ENCODE measurements around the gene NOC2L. TPM values are rescaled to one million over a fixed set of nuclear protein-coding genes. Genes with fewer than 3 reads are reported as not detected.

Gene NOC2L
- total RNA-seq, 1 donor from 2014 or later, result 73.9 TPM

- TF ChIP-seq, protein P1, sequence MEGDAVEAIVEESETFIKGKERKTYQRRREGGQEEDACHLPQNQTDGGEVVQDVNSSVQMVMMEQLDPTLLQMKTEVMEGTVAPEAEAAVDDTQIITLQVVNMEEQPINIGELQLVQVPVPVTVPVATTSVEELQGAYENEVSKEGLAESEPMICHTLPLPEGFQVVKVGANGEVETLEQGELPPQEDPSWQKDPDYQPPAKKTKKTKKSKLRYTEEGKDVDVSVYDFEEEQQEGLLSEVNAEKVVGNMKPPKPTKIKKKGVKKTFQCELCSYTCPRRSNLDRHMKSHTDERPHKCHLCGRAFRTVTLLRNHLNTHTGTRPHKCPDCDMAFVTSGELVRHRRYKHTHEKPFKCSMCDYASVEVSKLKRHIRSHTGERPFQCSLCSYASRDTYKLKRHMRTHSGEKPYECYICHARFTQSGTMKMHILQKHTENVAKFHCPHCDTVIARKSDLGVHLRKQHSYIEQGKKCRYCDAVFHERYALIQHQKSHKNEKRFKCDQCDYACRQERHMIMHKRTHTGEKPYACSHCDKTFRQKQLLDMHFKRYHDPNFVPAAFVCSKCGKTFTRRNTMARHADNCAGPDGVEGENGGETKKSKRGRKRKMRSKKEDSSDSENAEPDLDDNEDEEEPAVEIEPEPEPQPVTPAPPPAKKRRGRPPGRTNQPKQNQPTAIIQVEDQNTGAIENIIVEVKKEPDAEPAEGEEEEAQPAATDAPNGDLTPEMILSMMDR (conservative IDR thresholded peaks at IDR 0.05; ENCODE audit: low read depth, low read length), result no peak
- DNase-seq (ENCODE audit: low read depth), result no peak
Measured at GRCh38 chr1:969260-969855, 10.3 kb upstream of the NOC2L start.

DNA sequence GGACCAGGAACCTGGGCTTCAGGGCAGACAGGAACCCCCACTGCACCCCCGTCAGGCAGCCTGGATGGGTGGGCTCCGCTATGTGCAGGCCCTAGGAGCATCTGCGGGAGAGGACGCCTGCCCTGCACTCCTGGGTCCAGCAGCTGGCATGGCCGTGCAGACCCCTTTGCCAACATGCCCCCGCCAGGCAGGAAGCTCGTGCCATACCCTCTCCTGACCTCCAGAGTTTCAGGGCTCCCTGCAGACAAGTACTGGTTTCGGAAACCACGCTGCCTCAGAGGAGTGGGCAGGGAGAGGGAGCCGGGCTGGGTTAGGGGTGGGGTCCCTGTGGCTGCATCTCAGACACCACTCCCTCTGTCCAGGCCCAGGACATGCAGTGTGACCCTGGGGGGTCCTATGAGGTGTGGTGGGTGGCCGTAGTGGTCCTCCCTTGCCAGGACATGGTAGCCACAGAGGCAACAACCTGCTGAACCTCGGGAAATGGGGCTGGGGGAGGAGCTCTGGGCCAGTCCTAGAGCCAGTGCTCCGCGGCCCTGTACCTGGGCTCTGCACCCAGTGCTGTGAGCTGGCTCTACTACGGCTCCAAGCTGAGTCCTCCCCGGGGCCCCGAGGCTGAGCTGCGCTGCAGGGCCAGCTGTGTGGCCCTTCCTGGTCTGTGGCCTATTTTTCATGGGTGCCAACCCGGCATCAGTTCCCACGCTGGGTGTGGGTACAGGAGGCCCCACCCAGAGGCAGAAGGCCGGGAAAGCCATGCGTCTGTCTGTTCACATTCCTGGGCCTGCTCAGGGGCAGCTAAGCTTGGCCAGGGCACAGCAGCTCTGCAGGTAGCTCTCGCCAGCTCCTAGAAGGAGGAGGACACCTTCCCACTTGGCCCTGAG lies 8.6 kb upstream of the NOC2L start:
- DNase-seq (ENCODE audit: low read depth), result no peak
- H3K4me3 ChIP-seq (ENCODE audit: low read depth, low read length), result no peak overlapping the region
- TF ChIP-seq, protein P1 (conservative IDR thresholded peaks at IDR 0.05; ENCODE audit: low read depth, low read length), result no peak

More at GRCh38 chr1:969260-969855, 10.3 kb upstream of the NOC2L start:
- H3K4me3 ChIP-seq (ENCODE audit: low read depth, low read length), result no peak overlapping the region

DNA sequence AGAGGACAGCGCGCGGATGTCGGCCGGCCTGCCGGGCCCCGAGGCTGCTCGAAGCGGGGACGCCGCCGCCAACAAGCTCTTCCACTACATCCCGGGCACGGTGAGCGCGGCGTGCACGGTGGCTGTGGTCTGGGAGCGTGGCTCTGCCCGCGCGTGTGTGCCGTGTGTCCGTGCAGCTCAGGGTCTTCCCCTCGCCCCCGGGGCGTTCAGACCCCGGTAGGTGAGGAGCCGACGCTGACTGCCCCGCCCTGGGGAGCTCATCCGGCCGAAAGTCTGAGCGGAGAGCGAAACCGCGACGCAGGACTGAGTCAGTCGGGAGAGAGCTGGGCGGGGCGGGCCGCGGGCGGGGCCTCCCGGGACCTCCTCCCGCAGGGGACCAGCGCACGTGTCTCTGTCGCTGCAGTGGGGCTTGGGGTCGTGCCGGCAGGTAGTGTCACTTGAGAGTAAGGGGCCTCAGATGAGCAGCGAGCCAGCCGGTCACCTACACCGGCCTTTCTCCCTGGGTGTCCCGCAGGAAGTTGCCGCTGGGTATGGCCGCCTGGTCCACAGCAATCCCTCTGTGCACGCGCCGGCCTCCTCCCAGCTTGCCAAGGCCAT lies 7.7 kb upstream of the NOC2L start:
- peak overlapping the region; percentile 58 for H3K4me3 ChIP-seq (ENCODE audit: low read depth, low read length)
- no peak for DNase-seq (ENCODE audit: low read depth)
- TF ChIP-seq, protein P1 (conservative IDR thresholded peaks at IDR 0.05; ENCODE audit: low read depth, low read length), result no peak

DNA sequence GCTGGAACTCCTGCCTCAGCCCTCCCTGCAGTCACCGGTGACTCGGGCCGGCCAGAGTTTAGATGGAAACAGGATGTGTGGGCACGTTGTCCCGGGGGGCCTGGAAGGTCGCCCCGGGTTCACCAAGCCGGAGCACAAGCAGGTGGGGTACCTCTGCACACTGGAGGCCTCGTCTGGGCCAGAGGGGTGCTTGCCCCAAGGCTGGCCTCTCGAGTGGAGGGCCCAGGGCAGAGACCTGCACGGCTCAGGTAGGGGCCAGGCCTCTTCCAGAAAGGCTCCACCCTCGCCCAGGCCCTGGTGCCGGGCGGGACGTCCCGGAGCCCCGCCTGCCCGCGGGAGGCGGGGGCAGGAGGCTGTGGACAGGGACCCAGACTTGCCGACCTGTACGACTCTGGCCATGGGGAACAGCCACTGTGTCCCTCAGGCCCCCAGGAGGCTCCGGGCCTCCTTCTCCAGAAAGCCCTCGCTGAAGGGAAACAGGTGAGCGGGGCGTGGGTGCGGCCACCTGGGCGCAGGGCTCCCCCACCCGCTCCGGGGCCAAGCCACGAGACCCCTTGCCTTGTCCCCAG lies 7.2 kb upstream of the NOC2L start, which contains the start of gene PLEKHN1:
TSS of gene PLEKHN1 (plus strand) at position 348 of the 569 bp plus-strand sequence. CDS start at position 398, 50 bp downstream.
- H3K4me3 ChIP-seq (ENCODE audit: low read depth, low read length), result peak within 1 kb of the TSS; percentile 58
- no peak for DNase-seq (ENCODE audit: low read depth)
- TF ChIP-seq, protein P1 (conservative IDR thresholded peaks at IDR 0.05; ENCODE audit: low read depth, low read length), result no peak

DNA sequence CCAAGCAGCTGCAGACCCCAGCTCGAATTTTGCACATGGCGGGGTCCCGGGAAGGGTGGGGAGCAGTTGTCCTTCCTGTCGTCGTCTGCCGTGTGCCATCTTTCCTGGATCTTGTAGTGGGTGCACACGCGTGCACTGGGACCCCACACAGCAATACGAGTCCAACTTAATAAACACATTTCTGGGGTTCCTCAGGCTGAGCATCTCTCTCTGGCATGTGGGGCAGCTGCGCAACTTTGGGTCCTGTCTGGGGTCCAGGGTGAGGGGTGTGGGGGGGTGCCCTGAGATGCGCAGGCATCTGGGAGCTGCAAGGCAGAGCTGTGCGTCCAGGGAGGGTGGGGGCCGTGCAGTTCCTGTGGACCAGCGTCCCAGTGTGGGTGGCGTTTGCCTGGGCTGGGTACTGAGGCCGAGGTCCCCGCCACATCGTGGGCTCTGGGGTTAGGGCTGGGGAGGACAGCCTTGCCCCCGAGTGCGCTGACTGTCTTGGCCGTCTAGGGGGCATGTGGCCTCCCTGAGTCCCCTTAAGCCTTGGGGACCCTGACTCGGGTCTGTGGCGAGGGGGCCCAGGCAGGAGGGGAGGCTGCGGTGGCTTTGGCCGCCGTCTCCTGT lies 6.6 kb upstream of the NOC2L start:
- H3K4me3 ChIP-seq (ENCODE audit: low read depth, low read length), result peak overlapping the region; percentile 58
- TF ChIP-seq, protein P1 (conservative IDR thresholded peaks at IDR 0.05; ENCODE audit: low read depth, low read length), result no peak
- no peak for DNase-seq (ENCODE audit: low read depth)

DNA sequence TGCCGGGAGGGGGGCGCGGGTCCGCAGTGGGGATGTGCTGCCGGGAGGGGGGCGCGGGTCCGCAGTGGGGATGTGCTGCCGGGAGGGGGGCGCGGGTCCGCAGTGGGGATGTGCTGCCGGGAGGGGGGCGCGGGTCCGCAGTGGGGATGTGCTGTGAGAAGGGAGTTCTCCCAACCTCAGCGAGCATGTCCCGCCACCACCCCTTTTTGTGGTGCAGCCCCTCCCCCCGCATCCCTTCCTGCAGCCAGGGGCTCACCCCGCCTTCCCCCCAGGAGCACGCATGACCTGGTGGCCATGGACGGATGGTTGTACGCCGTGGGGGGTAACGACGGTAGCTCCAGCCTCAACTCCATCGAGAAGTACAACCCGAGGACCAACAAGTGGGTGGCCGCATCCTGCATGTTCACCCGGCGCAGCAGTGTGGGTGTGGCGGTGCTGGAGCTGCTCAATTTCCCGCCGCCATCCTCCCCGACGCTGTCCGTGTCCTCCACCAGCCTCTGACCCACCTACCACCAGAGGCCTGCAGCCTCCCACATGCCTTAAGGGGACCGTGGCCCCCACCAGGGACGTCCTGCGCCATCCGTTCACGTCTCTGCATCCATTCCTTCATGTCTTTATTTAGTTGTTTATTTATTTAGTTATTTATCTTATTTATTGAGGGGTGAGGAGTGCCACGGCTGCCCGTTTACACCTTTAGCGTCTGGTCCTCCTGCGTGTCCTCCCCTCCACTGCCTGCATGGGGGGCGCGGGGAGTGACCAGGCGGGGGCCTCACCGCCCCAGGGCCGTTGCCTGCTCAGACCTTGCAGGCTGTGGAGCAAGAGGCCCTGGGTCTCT lies 5.9 kb upstream of the NOC2L start:
- no peak for DNase-seq (ENCODE audit: low read depth)
- TF ChIP-seq, protein P1 (conservative IDR thresholded peaks at IDR 0.05; ENCODE audit: low read depth, low read length), result no peak

More for the DNA sequence above, 5.9 kb upstream of the NOC2L start:
- no peak overlapping the region for H3K4me3 ChIP-seq (ENCODE audit: low read depth, low read length)

Data from epithelial cell of proximal tubule (primary cell).